Measurements from ENCODE around the gene SVIL. TPM values are rescaled to one million over a fixed set of nuclear protein-coding genes. Genes with fewer than 3 reads are reported as not detected.

Gene SVIL
- total and polyA plus RNA-seq, 7 donors, result 8.3 to 1,443 (median 637) TPM

- Histone ChIP-seq H3K27me3 (no peaks in the 10 kb centered on the region), H3K9me3 (peaks cover 0 to 2% (median 0%) of the 10 kb centered on the region in 4 donors), H3K4me1 (peaks cover 0 to 80% (median 59%) of the 10 kb centered on the region in 4 donors), H3K27ac (peak overlapping the region; percentile 7 to 90 (median 65)), H3K36me3 (peaks cover 0 to 51% (median 12%) of the 10 kb centered on the region in 4 donors), H3K4me3 (no peak overlapping the region)
- intact Hi-C loops (cut with DNase I), result no loop called here
- no peak for DNase-seq
- WGBS, 2 donors, result 84 to 96% methylated on average over 3 of the region's 3 CpGs
- TF ChIP-seq POLR2A (IDR thresholded peaks at IDR 0.05) (no peak), EP300 (IDR thresholded peaks at IDR 0.05) (no peak), CTCF (IDR thresholded peaks at IDR 0.05) (no peak), POLR2AphosphoS5 (IDR thresholded peaks at IDR 0.05) (no peak)
These were observed 17.0 kb upstream of the SVIL start for GRCh38 chr10:29651767-29652166.

GRCh38 chr10:29650552-29650944 is 15.8 kb upstream of the SVIL start:
- H3K27me3 ChIP-seq, result no peaks in the 10 kb centered on the region
- 94 to 96% methylated on average over 1 of the region's 1 CpG for WGBS, 2 donors
- H3K4me3 ChIP-seq, result no peak overlapping the region
- H3K36me3 ChIP-seq, result peaks cover 0 to 38% (median 5%) of the 10 kb centered on the region in 4 donors
- H3K9me3 ChIP-seq, result no peaks in the 10 kb centered on the region
- intact Hi-C loops (cut with DNase I), result no loop called here
- H3K27ac ChIP-seq, result peak overlapping the region in 3 of 4 donors; percentile 78 to 90 (median 90)
- TF ChIP-seq EP300 (IDR thresholded peaks at IDR 0.05), result no peak
- TF ChIP-seq CTCF (IDR thresholded peaks at IDR 0.05), result no peak
- no peak for TF ChIP-seq POLR2AphosphoS5 (IDR thresholded peaks at IDR 0.05)
- TF ChIP-seq POLR2A (IDR thresholded peaks at IDR 0.05), result no peak
- no peak for DNase-seq
- H3K4me1 ChIP-seq, result peaks cover 0 to 84% (median 65%) of the 10 kb centered on the region in 4 donors

GRCh38 chr10:29649561-29650551 is 15.1 kb upstream of the SVIL start:
- H3K9me3 ChIP-seq, result no peaks in the 10 kb centered on the region
- peak overlapping the region; percentile 78 to 90 (median 85) for H3K27ac ChIP-seq
- peaks cover 0 to 84% (median 68%) of the 10 kb centered on the region in 4 donors for H3K4me1 ChIP-seq
- TF ChIP-seq CTCF (IDR thresholded peaks at IDR 0.05) (no peak), POLR2A (IDR thresholded peaks at IDR 0.05) (no peak), POLR2AphosphoS5 (IDR thresholded peaks at IDR 0.05) (peak in 2 of 4 donors; percentile 15), EP300 (IDR thresholded peaks at IDR 0.05) (no peak)
- H3K4me3 ChIP-seq, result no peak overlapping the region
- H3K27me3 ChIP-seq, result no peaks in the 10 kb centered on the region
- no peak for DNase-seq
- peaks cover 0 to 32% (median 2%) of the 10 kb centered on the region in 4 donors for H3K36me3 ChIP-seq
- intact Hi-C loops (cut with DNase I), result no loop called here
- WGBS, 2 donors, result 69 to 84% methylated on average over 7 of the region's 7 CpGs

- H3K4me3 ChIP-seq, result no peak overlapping the region
- H3K27me3 ChIP-seq, result no peaks in the 10 kb centered on the region
- H3K4me1 ChIP-seq, result peaks cover 0 to 87% (median 77%) of the 10 kb centered on the region in 4 donors
- H3K27ac ChIP-seq, result peak overlapping the region; percentile 78 to 90 (median 85)
- H3K36me3 ChIP-seq, result peaks cover 0 to 25% (median 0%) of the 10 kb centered on the region in 4 donors
- 18 to 76% methylated on average over 1 of the region's 1 CpG for WGBS, 2 donors
- H3K9me3 ChIP-seq, result no peaks in the 10 kb centered on the region
- no peak for DNase-seq
- intact Hi-C loops (cut with DNase I), result no loop called here
- no peak for TF ChIP-seq CTCF (IDR thresholded peaks at IDR 0.05)
- no peak for TF ChIP-seq POLR2A (IDR thresholded peaks at IDR 0.05)
- no peak for TF ChIP-seq POLR2AphosphoS5 (IDR thresholded peaks at IDR 0.05)
- TF ChIP-seq EP300 (IDR thresholded peaks at IDR 0.05), result no peak
These were observed 14.2 kb upstream of the SVIL start for GRCh38 chr10:29648983-29649268.
